WTC11 (cell line): ENCODE measurements around the gene TRIM7. TPM values are rescaled to one million over a fixed set of nuclear protein-coding genes. Genes with fewer than 3 reads are reported as not detected.

ENCODE experiments used
- ATAC-seq: fragments of 200-7000 bp; cut with Tn5 transposase; 2 replicates; pipeline ENCODE4 v1.10.0; 2021; ENCODE audit warnings: mild to moderate bottlenecking, moderate library complexity
- CTCF ChIA-PET: fragments of 300-600 bp; sonication (Branson Sonifier 250); formaldehyde crosslinking; loops from one replicate; lab custom pipeline; 2021; ENCODE audit warnings: antibody characterized with exemption; lab: Charles Lee
- POLR2A ChIA-PET: fragments of 350-600 bp; sonication (Branson Sonifier 250); formaldehyde crosslinking; loops from one replicate; lab custom pipeline; 2021; ENCODE audit warnings: antibody characterized with exemption; lab: Charles Lee
- DNase-seq: peaks from one replicate; pipeline ENCODE4 v3.0.0; 2021; ENCODE audit warnings: low spot score
- H3K27ac Mint-ChIP-seq: 2 replicates; pipeline ENCODE4 v1.8.0; 2021; ENCODE audit warnings: mixed read lengths
- H3K27me3 Mint-ChIP-seq: 2 replicates; pipeline ENCODE4 v1.8.0; 2021; ENCODE audit warnings: low read depth, mild to moderate bottlenecking, moderate library complexity, mixed read lengths
- H3K36me3 Mint-ChIP-seq: 2 replicates; pipeline ENCODE4 v1.8.0; 2021; ENCODE audit warnings: mixed read lengths
- H3K4me1 Mint-ChIP-seq: 2 replicates; pipeline ENCODE4 v1.8.0; 2022; ENCODE audit warnings: mixed read lengths
- H3K4me3 Mint-ChIP-seq: 2 replicates; pipeline ENCODE4 v1.8.0; 2021; ENCODE audit warnings: mild to moderate bottlenecking, moderate library complexity, mixed read lengths
- H3K9me3 Mint-ChIP-seq: 2 replicates; pipeline ENCODE4 v1.8.0; 2021; ENCODE audit warnings: mixed read lengths
- GABPB1 ChIP-seq: sonication (generic); formaldehyde crosslinking; IDR thresholded peaks from 2 replicates; pipeline ENCODE4 v1.8.1; 2023; ENCODE audit warnings: mild to moderate bottlenecking, missing genetic modification reagents
- GRHL2 ChIP-seq: fragments of 250-450 bp; sonication (Bioruptor Pico); IDR thresholded peaks from 2 replicates; pipeline ENCODE4 v1.8.0; 2022; ENCODE audit warnings: mild to moderate bottlenecking, moderate library complexity; ENCODE audit not compliant: insufficient replicate concordance, severe bottlenecking
- MYBL2 ChIP-seq: sonication (generic); formaldehyde crosslinking; IDR thresholded peaks from 2 replicates; pipeline ENCODE4 v1.8.1; 2023; ENCODE audit warnings: mild to moderate bottlenecking, moderate library complexity, missing genetic modification reagents
- NFATC4 ChIP-seq: fragments of 250-450 bp; sonication (Bioruptor Pico); IDR thresholded peaks from 2 replicates; pipeline ENCODE4 v1.9.0; 2021; ENCODE audit warnings: mild to moderate bottlenecking
- PRRX2 ChIP-seq: fragments of 250-450 bp; sonication (Bioruptor Pico); IDR thresholded peaks from 2 replicates; pipeline ENCODE4 v1.8.0; 2021; ENCODE audit warnings: mild to moderate bottlenecking
- SP1 ChIP-seq: sonication (generic); formaldehyde crosslinking; conservative IDR thresholded peaks from 2 replicates; pipeline ENCODE4 v1.8.1; 2022; ENCODE audit warnings: missing genetic modification reagents
- total RNA-seq: library from RNA; stranded (reverse); gene quantifications from 3 replicates; pipeline ENCODE4 v1.2.3, GENCODE V29; 2021
- TF ChIP-seq, protein P1 (sequence below): fragments of 250-450 bp; sonication (Bioruptor Pico); IDR thresholded peaks from 2 replicates; pipeline ENCODE4 v1.9.0; 2021; ENCODE audit warnings: mild to moderate bottlenecking, borderline replicate concordance
- TF ChIP-seq, protein P2 (sequence below): sonication (generic); formaldehyde crosslinking; conservative IDR thresholded peaks from 2 replicates; pipeline ENCODE4 v1.8.1; 2023; ENCODE audit warnings: mild to moderate bottlenecking, low read depth, missing genetic modification reagents, moderate library complexity
- TF ChIP-seq, protein P3 (sequence below): sonication (generic); formaldehyde crosslinking; IDR thresholded peaks from 2 replicates; pipeline ENCODE4 v1.8.1; 2022; ENCODE audit warnings: mild to moderate bottlenecking, moderate library complexity, missing genetic modification reagents
- TF ChIP-seq, protein P4 (sequence below): sonication (generic); formaldehyde crosslinking; IDR thresholded peaks from 2 replicates; pipeline ENCODE4 v1.8.1; 2023; ENCODE audit warnings: mild to moderate bottlenecking, missing genetic modification reagents, moderate library complexity
- TF ChIP-seq, protein P5 (sequence below): sonication (generic); formaldehyde crosslinking; IDR thresholded peaks from 2 replicates; pipeline ENCODE4 v1.8.0; 2022; ENCODE audit warnings: mild to moderate bottlenecking, missing genetic modification reagents
- TF ChIP-seq, protein P6 (sequence below): sonication (generic); formaldehyde crosslinking; IDR thresholded peaks from 2 replicates; pipeline ENCODE4 v1.8.0; 2023; ENCODE audit warnings: missing genetic modification reagents, mild to moderate bottlenecking, borderline replicate concordance
- TF ChIP-seq, protein P7 (sequence below): fragments of 250-450 bp; sonication (Bioruptor Pico); conservative IDR thresholded peaks from 2 replicates; pipeline ENCODE4 v1.9.0; 2021; ENCODE audit warnings: mild to moderate bottlenecking
- TF ChIP-seq, protein P8 (sequence below): sonication (generic); formaldehyde crosslinking; IDR thresholded peaks from 2 replicates; pipeline ENCODE4 v1.8.1; 2022; ENCODE audit warnings: low read depth, mild to moderate bottlenecking, moderate library complexity, missing genetic modification reagents, borderline replicate concordance

TRIM7 gene
- total RNA-seq, 1 experiment from 2014 or later: 1.4 TPM

DNA sequence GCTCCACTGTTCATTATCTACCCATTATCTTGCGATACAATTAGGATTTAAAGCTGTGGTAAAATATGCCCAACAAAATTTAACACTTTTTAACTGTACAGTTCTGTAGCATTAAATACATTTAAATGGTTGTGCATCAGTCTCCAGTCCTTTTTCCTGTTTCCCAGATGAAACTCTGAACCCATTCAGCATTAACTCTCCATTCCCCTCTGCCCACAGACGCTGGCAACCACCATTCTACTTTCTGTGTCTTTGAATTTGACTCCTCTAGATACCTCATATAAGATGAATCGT is 2.9 kb upstream of the TRIM7 start (continued):
- TF ChIP-seq, protein P1, sequence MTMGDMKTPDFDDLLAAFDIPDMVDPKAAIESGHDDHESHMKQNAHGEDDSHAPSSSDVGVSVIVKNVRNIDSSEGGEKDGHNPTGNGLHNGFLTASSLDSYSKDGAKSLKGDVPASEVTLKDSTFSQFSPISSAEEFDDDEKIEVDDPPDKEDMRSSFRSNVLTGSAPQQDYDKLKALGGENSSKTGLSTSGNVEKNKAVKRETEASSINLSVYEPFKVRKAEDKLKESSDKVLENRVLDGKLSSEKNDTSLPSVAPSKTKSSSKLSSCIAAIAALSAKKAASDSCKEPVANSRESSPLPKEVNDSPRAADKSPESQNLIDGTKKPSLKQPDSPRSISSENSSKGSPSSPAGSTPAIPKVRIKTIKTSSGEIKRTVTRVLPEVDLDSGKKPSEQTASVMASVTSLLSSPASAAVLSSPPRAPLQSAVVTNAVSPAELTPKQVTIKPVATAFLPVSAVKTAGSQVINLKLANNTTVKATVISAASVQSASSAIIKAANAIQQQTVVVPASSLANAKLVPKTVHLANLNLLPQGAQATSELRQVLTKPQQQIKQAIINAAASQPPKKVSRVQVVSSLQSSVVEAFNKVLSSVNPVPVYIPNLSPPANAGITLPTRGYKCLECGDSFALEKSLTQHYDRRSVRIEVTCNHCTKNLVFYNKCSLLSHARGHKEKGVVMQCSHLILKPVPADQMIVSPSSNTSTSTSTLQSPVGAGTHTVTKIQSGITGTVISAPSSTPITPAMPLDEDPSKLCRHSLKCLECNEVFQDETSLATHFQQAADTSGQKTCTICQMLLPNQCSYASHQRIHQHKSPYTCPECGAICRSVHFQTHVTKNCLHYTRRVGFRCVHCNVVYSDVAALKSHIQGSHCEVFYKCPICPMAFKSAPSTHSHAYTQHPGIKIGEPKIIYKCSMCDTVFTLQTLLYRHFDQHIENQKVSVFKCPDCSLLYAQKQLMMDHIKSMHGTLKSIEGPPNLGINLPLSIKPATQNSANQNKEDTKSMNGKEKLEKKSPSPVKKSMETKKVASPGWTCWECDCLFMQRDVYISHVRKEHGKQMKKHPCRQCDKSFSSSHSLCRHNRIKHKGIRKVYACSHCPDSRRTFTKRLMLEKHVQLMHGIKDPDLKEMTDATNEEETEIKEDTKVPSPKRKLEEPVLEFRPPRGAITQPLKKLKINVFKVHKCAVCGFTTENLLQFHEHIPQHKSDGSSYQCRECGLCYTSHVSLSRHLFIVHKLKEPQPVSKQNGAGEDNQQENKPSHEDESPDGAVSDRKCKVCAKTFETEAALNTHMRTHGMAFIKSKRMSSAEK: no peak
- TF ChIP-seq, all 79 proteins: peak for 4

DNA sequence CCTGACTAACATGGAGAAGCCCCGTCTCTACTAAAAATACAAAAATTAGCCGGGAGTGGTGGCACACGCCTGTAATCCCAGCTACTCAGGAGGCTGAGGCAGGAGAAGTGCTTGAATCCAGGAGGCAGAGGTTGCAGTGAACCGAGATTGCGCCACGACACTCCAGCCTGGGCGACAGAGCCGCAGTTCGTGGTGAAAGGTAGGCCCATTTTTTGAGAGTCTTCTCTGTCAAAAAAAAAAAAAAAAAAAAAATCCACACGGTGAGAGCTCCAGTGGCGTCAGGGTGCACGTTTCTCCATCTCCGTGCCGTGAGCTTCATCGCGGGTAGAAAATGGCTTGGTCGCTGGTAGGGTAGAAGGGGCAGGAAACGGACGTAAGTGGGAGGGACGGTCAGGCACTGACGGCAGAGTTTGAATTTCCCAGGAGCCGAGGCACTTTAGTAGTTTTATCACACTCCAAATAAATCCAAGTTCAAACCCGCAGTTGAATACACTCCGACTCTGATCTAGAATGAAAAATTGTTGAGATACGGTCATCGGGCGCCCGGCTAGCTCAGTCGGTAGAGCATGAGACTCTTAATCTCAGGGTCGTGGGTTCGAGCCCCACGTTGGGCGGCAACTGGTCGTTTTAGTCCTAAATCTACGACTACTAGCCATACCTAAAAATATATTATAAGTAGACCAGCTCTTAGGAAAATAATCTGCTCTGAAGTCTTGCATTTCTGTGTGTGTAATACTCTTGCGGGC is 2.4 kb upstream of the TRIM7 start:
- Mint-ChIP-seq H3K27ac (peak overlapping the region; percentile 52), H3K27me3 (peaks cover 49% of the 10 kb centered on the region), H3K4me1 (peaks cover 18% of the 10 kb centered on the region), H3K36me3 (peaks cover 6% of the 10 kb centered on the region; the same call in 1 of the 2 replicates), H3K9me3 (no peaks in the 10 kb centered on the region), H3K4me3 (peak overlapping the region; percentile 94)
- DNase-seq (peak; percentile 88), ATAC-seq (peak; percentile 53)
- CTCF ChIA-PET: interaction anchor here (0.7 to 4.6 kb wide), 7 partner anchors 11 to 69 kb away, joined by 3 to 42 read pairs (median 6); partner anchors contain the start of gene TRIM41
- POLR2A ChIA-PET: interaction anchor here (0.5 to 1.8 kb wide), 7 partner anchors 9 to 44 kb away, joined by 3 to 11 read pairs (median 4); partner anchors contain the start of genes RACK1 and TRIM41
- TF ChIP-seq GRHL2 (CRISPR knock-in tag) (no peak), GABPB1 (CRISPR knock-in tag) (no peak), NFATC4 (0 out of 2 replicates have a peak, but pooled peaks have one; percentile 48), SP1 (CRISPR knock-in tag) (0 out of 2 replicates have a peak, but pooled peaks have one; percentile 29), MYBL2 (CRISPR knock-in tag) (0 out of 2 replicates have a peak, but pooled peaks have one; percentile 42), PRRX2 (CRISPR knock-in tag) (0 out of 2 replicates have a peak, but pooled peaks have one; percentile 39)
- TF ChIP-seq, protein P2, sequence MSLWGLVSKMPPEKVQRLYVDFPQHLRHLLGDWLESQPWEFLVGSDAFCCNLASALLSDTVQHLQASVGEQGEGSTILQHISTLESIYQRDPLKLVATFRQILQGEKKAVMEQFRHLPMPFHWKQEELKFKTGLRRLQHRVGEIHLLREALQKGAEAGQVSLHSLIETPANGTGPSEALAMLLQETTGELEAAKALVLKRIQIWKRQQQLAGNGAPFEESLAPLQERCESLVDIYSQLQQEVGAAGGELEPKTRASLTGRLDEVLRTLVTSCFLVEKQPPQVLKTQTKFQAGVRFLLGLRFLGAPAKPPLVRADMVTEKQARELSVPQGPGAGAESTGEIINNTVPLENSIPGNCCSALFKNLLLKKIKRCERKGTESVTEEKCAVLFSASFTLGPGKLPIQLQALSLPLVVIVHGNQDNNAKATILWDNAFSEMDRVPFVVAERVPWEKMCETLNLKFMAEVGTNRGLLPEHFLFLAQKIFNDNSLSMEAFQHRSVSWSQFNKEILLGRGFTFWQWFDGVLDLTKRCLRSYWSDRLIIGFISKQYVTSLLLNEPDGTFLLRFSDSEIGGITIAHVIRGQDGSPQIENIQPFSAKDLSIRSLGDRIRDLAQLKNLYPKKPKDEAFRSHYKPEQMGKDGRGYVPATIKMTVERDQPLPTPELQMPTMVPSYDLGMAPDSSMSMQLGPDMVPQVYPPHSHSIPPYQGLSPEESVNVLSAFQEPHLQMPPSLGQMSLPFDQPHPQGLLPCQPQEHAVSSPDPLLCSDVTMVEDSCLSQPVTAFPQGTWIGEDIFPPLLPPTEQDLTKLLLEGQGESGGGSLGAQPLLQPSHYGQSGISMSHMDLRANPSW (CRISPR knock-in tag): no peak
- TF ChIP-seq, protein P3, sequence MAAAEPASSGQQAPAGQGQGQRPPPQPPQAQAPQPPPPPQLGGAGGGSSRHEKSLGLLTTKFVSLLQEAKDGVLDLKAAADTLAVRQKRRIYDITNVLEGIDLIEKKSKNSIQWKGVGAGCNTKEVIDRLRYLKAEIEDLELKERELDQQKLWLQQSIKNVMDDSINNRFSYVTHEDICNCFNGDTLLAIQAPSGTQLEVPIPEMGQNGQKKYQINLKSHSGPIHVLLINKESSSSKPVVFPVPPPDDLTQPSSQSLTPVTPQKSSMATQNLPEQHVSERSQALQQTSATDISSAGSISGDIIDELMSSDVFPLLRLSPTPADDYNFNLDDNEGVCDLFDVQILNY: no peak
- TF ChIP-seq, protein P4, sequence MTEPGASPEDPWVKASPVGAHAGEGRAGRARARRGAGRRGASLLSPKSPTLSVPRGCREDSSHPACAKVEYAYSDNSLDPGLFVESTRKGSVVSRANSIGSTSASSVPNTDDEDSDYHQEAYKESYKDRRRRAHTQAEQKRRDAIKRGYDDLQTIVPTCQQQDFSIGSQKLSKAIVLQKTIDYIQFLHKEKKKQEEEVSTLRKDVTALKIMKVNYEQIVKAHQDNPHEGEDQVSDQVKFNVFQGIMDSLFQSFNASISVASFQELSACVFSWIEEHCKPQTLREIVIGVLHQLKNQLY (CRISPR knock-in tag): no peak
- TF ChIP-seq, protein P5, sequence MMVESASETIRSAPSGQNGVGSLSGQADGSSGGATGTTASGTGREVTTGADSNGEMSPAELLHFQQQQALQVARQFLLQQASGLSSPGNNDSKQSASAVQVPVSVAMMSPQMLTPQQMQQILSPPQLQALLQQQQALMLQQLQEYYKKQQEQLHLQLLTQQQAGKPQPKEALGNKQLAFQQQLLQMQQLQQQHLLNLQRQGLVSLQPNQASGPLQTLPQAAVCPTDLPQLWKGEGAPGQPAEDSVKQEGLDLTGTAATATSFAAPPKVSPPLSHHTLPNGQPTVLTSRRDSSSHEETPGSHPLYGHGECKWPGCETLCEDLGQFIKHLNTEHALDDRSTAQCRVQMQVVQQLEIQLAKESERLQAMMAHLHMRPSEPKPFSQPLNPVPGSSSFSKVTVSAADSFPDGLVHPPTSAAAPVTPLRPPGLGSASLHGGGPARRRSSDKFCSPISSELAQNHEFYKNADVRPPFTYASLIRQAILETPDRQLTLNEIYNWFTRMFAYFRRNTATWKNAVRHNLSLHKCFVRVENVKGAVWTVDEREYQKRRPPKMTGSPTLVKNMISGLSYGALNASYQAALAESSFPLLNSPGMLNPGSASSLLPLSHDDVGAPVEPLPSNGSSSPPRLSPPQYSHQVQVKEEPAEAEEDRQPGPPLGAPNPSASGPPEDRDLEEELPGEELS (CRISPR knock-in tag): peak; percentile 22; the same call in 1 of the 2 replicates
- TF ChIP-seq, protein P6, sequence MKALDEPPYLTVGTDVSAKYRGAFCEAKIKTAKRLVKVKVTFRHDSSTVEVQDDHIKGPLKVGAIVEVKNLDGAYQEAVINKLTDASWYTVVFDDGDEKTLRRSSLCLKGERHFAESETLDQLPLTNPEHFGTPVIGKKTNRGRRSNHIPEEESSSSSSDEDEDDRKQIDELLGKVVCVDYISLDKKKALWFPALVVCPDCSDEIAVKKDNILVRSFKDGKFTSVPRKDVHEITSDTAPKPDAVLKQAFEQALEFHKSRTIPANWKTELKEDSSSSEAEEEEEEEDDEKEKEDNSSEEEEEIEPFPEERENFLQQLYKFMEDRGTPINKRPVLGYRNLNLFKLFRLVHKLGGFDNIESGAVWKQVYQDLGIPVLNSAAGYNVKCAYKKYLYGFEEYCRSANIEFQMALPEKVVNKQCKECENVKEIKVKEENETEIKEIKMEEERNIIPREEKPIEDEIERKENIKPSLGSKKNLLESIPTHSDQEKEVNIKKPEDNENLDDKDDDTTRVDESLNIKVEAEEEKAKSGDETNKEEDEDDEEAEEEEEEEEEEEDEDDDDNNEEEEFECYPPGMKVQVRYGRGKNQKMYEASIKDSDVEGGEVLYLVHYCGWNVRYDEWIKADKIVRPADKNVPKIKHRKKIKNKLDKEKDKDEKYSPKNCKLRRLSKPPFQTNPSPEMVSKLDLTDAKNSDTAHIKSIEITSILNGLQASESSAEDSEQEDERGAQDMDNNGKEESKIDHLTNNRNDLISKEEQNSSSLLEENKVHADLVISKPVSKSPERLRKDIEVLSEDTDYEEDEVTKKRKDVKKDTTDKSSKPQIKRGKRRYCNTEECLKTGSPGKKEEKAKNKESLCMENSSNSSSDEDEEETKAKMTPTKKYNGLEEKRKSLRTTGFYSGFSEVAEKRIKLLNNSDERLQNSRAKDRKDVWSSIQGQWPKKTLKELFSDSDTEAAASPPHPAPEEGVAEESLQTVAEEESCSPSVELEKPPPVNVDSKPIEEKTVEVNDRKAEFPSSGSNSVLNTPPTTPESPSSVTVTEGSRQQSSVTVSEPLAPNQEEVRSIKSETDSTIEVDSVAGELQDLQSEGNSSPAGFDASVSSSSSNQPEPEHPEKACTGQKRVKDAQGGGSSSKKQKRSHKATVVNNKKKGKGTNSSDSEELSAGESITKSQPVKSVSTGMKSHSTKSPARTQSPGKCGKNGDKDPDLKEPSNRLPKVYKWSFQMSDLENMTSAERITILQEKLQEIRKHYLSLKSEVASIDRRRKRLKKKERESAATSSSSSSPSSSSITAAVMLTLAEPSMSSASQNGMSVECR: no peak
- TF ChIP-seq, protein P7, sequence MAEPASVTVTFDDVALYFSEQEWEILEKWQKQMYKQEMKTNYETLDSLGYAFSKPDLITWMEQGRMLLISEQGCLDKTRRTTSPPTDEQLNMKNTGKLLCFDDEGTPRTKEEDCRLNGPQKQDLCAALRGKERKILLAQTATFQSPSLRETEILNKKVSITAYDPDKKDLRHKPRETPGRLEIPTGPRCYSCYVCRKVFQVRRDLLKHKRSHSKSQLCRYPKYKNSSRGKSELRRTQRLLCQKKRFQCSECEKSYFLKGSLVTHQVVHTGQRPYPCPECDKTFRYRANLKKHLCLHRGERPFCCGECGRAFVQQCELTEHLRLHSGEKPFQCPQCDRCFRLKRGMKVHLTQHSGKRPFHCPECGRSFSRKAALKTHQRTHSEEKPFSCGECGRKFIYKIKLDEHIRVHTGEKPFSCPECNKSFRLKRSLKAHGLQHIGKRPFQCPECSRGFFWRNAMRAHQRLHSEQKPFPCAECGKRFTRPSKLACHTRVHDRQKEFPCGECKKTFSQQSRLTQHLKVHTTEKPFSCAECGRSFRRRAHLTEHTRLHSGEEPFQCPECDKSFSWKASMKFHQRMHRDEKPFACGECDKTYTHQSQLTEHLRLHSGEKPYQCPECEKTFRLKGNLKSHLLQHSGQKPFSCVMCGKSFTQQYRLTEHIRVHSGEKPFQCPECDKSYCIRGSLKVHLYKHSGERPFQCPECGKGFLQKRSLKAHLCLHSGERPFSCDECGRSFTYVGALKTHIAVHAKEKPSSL (CRISPR knock-in tag): no peak
- TF ChIP-seq, protein P8, sequence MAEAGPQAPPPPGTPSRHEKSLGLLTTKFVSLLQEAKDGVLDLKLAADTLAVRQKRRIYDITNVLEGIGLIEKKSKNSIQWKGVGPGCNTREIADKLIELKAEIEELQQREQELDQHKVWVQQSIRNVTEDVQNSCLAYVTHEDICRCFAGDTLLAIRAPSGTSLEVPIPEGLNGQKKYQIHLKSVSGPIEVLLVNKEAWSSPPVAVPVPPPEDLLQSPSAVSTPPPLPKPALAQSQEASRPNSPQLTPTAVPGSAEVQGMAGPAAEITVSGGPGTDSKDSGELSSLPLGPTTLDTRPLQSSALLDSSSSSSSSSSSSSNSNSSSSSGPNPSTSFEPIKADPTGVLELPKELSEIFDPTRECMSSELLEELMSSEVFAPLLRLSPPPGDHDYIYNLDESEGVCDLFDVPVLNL (CRISPR knock-in tag): no peak
